AG04449 (cell line): ENCODE measurements around the gene ZAR1L.

ENCODE experiments used
- CTCF ChIA-PET: fragments of 350-600 bp; formaldehyde crosslinking; extraction: SDS; loops from one replicate; lab custom pipeline; 2021; ENCODE audit warnings: antibody characterized with exemption; lab: Yijun Ruan, JAX
- POLR2A ChIA-PET: fragments of 400-600, 350-600 bp; formaldehyde crosslinking; extraction: SDS; loops from one replicate; lab custom pipeline; 2020; ENCODE audit warnings: antibody characterized with exemption, inconsistent platforms; lab: Yijun Ruan, JAX
- DNase-seq: peaks from one replicate; pipeline ENCODE4 v3.0.0-alpha.2; 2010; ENCODE audit warnings: low read depth, low spot score
- H3K4me3 ChIP-seq: 2 replicates; pipeline ENCODE4 v1.5.1; 2011; ENCODE audit warnings: low read depth, mild to moderate bottlenecking, control low read depth, low read length
- TF ChIP-seq, protein P1 (sequence below): IDR thresholded peaks from one replicate; pipeline ENCODE4 v1.5.1; 2011; ENCODE audit warnings: mild to moderate bottlenecking, moderate library complexity, low read length, control low read depth, inconsistent platforms; ENCODE audit not compliant: insufficient read depth; ENCODE audit errors: missing control alignments

Gene ZAR1L

GRCh38 chr13:32264407-32264806, 50.8 kb downstream of the ZAR1L start:
- H3K4me3 ChIP-seq: no peak overlapping the region
- DNase-seq: no peak
- CTCF ChIA-PET: interaction anchor here (1.0 to 1.4 kb wide), 2 partner anchors 16 to 19 kb away, joined by 3 to 5 read pairs; no protein-coding TSS in a partner anchor
- POLR2A ChIA-PET: no interaction called here
- TF ChIP-seq, protein P1, sequence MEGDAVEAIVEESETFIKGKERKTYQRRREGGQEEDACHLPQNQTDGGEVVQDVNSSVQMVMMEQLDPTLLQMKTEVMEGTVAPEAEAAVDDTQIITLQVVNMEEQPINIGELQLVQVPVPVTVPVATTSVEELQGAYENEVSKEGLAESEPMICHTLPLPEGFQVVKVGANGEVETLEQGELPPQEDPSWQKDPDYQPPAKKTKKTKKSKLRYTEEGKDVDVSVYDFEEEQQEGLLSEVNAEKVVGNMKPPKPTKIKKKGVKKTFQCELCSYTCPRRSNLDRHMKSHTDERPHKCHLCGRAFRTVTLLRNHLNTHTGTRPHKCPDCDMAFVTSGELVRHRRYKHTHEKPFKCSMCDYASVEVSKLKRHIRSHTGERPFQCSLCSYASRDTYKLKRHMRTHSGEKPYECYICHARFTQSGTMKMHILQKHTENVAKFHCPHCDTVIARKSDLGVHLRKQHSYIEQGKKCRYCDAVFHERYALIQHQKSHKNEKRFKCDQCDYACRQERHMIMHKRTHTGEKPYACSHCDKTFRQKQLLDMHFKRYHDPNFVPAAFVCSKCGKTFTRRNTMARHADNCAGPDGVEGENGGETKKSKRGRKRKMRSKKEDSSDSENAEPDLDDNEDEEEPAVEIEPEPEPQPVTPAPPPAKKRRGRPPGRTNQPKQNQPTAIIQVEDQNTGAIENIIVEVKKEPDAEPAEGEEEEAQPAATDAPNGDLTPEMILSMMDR: no peak

DNA sequence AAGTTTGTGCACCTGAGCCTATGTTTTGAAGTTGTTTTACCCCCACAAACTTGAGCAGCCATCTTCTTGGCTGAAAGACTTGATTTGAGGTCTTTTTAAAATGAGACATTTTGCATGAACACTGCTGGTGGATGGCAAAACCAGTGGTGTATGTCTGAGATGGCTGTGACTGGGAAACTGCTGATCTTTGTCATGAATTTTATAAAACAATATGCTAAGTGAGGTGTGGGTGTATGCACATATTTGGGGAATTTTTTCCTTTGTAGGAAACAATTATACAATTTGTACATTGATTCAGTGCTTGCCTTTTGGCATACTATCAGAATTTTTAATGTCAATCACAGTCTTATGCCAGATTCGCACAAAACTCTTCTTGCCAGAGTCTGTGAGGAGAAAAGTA, 52.5 kb downstream of the ZAR1L start:
- TF ChIP-seq, protein P1: no peak
- ChIA-PET CTCF (interaction anchor here (0.8 to 1.9 kb wide), 3 partner anchors 13 to 16 kb away, joined by 3 to 8 read pairs (median 3); no protein-coding TSS in a partner anchor), POLR2A (no interaction called here)
- H3K4me3 ChIP-seq: no peak overlapping the region
- DNase-seq: no peak

GRCh38 chr13:32262165-32262564, 53.0 kb downstream of the ZAR1L start:
- H3K4me3 ChIP-seq: no peak overlapping the region
- ChIA-PET CTCF (interaction anchor here (0.8 to 1.9 kb wide), 4 partner anchors 13 to 98 kb away, joined by 3 to 8 read pairs (median 3); no protein-coding TSS in a partner anchor), POLR2A (no interaction called here)
- no peak for DNase-seq
- TF ChIP-seq, protein P1: no peak

- TF ChIP-seq, protein P1: no peak
- H3K4me3 ChIP-seq: no peak overlapping the region
- POLR2A ChIA-PET: no interaction called here
- CTCF ChIA-PET: interaction anchor here (0.8 to 1.9 kb wide), 4 partner anchors 10 to 97 kb away, joined by 3 to 8 read pairs (median 3); no protein-coding TSS in a partner anchor
- DNase-seq: no peak
These were observed 53.6 kb downstream of the ZAR1L start for GRCh38 chr13:32261567-32261966.

GRCh38 chr13:32259116-32259515, 56.0 kb downstream of the ZAR1L start:
- TF ChIP-seq, protein P1: no peak
- ChIA-PET CTCF (no interaction called here), POLR2A (no interaction called here)

GRCh38 chr13:32257649-32258048, 57.5 kb downstream of the ZAR1L start:
- no peak for DNase-seq
- CTCF ChIA-PET: interaction anchor here (4.3 kb wide), 1 partner anchor 12 kb away, joined by 42 read pairs; no protein-coding TSS in a partner anchor
- TF ChIP-seq, protein P1: no peak
- POLR2A ChIA-PET: no interaction called here
- H3K4me3 ChIP-seq: no peak overlapping the region

More at GRCh38 chr13:32259116-32259515, 56.0 kb downstream of the ZAR1L start:
- DNase-seq: no peak
- no peak overlapping the region for H3K4me3 ChIP-seq
